ENCODE results near the gene PIP5K1C. TPM values are rescaled to one million over a fixed set of nuclear protein-coding genes. Genes with fewer than 3 reads are reported as not detected.

PIP5K1C gene
- polyA plus RNA-seq, 1 donor from 2014 or later, result 11.5 TPM

DNA sequence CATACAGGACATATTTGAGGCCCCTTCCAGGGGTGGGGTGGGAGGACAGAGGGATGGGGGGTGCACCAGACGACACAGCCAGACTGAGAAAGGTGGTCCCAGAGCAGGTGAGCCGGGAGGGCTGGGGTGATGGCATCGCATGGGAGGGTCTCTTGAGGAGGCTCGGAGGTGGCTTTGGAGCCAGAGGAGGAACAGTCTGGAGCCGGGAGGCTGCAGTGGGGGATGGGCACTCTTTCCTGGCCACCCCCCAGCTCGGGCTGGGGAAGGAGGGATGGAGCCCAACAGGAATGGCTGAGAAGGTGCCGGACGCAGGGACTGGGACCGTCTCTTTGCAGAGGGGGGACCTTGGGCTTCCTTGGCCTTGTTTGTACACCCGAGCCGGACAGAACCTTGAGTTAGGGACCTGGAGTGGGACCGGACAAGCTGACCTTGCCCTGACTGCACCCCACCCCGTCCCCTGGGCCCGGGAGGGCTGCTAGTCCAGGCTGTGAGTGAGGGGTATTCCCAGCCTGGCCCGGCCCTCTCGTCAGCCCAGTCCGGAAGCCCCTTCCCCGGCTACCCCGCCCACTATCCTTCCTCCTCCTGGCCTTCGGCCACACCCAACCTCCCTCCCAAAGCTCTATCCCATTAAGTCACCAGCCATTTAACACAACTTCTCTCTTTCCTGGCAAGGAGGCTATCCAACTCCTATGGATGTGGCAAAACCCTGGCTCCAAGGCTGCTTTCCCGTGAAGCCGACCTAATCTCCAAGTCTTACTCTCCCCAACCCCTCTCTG is 92.8 kb downstream of the PIP5K1C start:
- Mint-ChIP-seq H3K36me3 (peaks cover 8% of the 10 kb centered on the region), H3K9me3 (no peaks in the 10 kb centered on the region)

DNA sequence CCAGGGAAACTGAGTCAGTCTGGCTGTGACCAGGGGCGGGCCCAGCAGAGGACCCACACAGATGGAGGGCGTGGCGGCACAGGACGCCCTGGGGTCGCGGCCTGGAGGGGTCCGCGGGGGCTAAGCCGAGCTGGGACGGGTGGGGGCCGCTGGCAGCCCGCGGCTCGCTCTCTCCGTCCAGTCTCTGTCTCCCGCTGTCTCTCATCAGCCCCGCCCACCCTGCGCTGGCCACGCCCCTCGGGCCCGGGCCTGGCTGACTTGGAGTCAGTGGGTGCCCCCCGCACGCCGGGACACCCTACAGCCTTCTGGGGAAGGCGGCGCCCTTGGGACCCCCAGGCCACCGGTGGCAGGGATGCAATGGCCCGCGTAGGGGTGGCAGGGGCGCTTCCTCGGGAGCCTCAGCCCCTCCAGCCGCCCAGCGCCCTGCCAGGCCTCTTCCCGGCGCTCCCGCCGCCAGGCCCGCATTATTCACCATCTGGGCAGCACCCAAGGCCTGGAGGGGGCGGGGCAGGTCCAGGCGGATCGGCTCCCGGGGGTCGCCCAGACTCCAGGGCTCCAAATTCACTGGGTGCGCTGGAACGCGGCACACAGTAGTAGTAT is 93.5 kb downstream of the PIP5K1C start, which contains the start of gene TBXA2R:
Gene TBXA2R, minus strand, starts transcription at position 186 of the 600 bp plus-strand sequence. CDS start 6,241 bp downstream, outside the sequence.
- H3K36me3 Mint-ChIP-seq, result peaks cover 4% of the 10 kb centered on the region
- no peak within 1 kb of the TSS for H3K27ac Mint-ChIP-seq
- H3K9me3 Mint-ChIP-seq, result no peaks in the 10 kb centered on the region
- H3K4me1 Mint-ChIP-seq, result peaks cover 0 to 7% (median 5%) of the 10 kb centered on the region in 3 donors
- peaks cover 6% of the 10 kb centered on the region for H3K27me3 Mint-ChIP-seq
- H3K4me3 Mint-ChIP-seq, result peak within 1 kb of the TSS in 3 of 4 donors; percentile 44 to 69 (median 45)

More for the DNA sequence above, 92.8 kb downstream of the PIP5K1C start:
- H3K27ac Mint-ChIP-seq, result no peak overlapping the region
- peaks cover 6% of the 10 kb centered on the region for H3K27me3 Mint-ChIP-seq
- H3K4me3 Mint-ChIP-seq, result peak overlapping the region in 3 of 4 donors; percentile 44 to 85 (median 58)
- peaks cover 0 to 7% (median 5%) of the 10 kb centered on the region in 3 donors for H3K4me1 Mint-ChIP-seq

DNA sequence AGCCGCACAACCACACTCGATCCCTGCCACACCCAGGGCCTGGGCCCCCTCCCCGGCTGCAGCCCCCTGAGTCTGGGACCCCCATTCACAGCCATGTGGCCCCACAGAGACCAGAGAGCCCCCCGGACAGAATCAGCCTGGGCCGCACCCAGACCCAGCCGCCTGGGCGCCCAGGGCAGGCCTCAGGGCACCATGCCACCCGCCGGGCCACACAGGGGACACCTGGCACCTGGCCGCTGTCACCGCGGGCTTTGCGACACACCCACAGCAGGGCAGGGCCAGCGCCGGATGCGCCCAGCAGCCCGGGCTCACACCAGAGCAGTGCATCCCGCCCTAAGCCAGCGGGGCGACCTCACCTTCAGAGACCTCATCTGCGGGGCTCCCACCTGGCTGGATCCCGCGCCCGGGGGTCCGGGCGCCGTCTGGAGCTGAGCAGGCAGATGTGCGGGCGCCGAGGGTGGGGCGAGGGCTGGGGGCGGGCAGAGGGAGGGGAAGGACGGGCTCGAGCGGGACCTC is 94.0 kb downstream of the PIP5K1C start:
- H3K27me3 Mint-ChIP-seq, result peaks cover 6% of the 10 kb centered on the region
- H3K27ac Mint-ChIP-seq, result no peak overlapping the region
- no peaks in the 10 kb centered on the region for H3K9me3 Mint-ChIP-seq
- peaks cover 4% of the 10 kb centered on the region for H3K36me3 Mint-ChIP-seq
- H3K4me3 Mint-ChIP-seq, result peak overlapping the region in 2 of 4 donors; percentile 27 to 69
- peaks cover 0 to 7% (median 5%) of the 10 kb centered on the region in 3 donors for H3K4me1 Mint-ChIP-seq

DNA sequence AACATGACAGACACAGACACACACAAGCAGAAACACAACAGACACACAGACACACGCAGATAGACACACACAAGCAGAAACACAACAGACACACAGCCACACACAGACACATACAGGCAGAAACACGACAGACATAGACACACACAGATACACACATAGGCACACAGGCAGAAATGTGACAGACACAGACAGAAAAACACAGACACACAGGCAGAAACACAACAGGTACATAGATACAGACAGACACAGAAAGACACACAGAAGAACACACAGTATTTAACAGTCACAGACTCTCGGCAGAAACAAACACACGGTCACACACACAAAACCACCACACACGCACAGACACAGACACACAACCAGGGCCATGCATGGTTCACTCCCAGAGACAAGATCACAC is 94.5 kb downstream of the PIP5K1C start:
- no peak overlapping the region for H3K4me3 Mint-ChIP-seq
- peaks cover 0 to 7% (median 5%) of the 10 kb centered on the region in 3 donors for H3K4me1 Mint-ChIP-seq

DNA sequence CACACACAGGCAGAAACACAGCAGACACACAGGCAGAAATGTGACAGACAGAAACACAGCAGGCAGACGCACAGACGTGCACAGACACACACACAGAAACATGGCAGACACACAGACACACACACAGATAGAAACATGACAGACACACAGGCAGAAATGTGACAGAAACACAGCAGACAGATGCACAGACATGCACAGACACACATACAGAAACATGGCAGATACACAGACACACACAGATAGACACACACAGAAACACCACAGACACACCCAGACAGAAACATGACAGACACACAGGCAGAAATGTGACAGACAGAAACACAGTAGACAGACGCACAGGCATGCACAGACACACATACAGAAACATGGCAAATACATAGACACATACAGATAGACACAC is 94.9 kb downstream of the PIP5K1C start:
- no peak overlapping the region for H3K27ac Mint-ChIP-seq
- H3K4me3 Mint-ChIP-seq, result no peak overlapping the region

More for the DNA sequence above, 94.5 kb downstream of the PIP5K1C start:
- peaks cover 6% of the 10 kb centered on the region for H3K27me3 Mint-ChIP-seq
- no peaks in the 10 kb centered on the region for H3K9me3 Mint-ChIP-seq
- peaks cover 4% of the 10 kb centered on the region for H3K36me3 Mint-ChIP-seq
- H3K27ac Mint-ChIP-seq, result no peak overlapping the region

DNA sequence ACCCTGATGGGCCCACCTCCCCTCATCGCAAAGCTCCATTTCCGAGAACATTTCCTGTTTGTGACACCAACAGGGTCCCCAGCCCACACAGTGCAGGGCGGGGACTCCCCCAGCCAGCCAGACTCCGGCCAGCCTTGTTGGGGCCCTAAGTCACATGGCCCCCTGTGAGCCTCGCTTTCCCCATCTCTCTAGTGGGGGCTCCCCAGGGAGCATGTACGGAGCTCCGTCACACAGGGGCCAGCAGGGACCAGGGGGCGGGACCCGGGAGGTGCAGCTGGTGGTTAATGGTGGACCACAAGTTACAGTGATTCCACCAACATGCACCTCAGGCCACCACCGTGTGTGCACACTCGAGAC is 95.3 kb downstream of the PIP5K1C start:
- Mint-ChIP-seq H3K27me3 (peaks cover 6% of the 10 kb centered on the region), H3K4me1 (peaks cover 0 to 7% (median 5%) of the 10 kb centered on the region in 3 donors), H3K36me3 (peaks cover 4% of the 10 kb centered on the region), H3K9me3 (no peaks in the 10 kb centered on the region), H3K27ac (no peak overlapping the region), H3K4me3 (no peak overlapping the region)

More for the DNA sequence above, 94.9 kb downstream of the PIP5K1C start:
- peaks cover 4% of the 10 kb centered on the region for H3K36me3 Mint-ChIP-seq
- H3K4me1 Mint-ChIP-seq, result peaks cover 0 to 7% (median 5%) of the 10 kb centered on the region in 3 donors
- no peaks in the 10 kb centered on the region for H3K9me3 Mint-ChIP-seq
- peaks cover 6% of the 10 kb centered on the region for H3K27me3 Mint-ChIP-seq

DNA sequence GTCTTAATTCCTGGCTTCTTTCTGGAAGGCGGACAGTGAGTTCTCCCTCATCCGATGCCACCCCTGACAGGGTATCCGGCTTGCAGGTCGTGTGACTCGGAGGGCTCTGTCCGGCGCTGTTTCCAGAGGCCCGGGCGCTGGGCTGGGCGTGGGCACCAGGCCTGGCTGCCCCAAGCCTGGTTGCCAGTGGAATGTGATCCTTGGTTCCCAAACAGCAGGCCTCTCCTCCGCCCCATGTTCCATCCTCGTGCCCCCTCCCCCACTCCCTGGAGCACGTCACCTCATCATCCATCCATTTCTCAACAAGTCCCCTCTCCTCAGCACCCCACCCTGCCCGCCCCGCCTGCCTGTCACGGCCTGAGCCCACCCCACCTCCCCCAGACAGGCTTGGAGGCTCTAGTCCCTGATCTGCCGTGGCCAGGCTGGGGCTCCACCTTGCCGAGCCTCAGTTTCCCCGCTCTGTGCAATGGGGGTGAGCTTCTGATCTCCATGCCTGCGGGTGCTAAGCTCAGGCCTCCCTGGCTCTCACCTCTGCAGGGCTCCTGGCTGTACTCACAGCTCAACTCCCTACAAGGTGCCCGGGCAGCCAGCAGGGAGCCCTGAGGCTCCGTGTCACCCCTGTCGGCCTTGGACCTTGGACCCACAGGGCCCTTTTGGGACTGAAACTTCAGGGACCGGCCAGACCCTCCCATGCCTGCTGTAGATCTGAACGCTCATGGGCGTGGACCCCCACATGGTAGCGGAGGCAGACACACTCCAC is 95.9 kb downstream of the PIP5K1C start:
- Mint-ChIP-seq H3K36me3 (peaks cover 2% of the 10 kb centered on the region), H3K4me3 (no peak overlapping the region), H3K27ac (no peak overlapping the region), H3K27me3 (peaks cover 6% of the 10 kb centered on the region), H3K4me1 (peaks cover 0 to 7% (median 5%) of the 10 kb centered on the region in 3 donors), H3K9me3 (no peaks in the 10 kb centered on the region)

DNA sequence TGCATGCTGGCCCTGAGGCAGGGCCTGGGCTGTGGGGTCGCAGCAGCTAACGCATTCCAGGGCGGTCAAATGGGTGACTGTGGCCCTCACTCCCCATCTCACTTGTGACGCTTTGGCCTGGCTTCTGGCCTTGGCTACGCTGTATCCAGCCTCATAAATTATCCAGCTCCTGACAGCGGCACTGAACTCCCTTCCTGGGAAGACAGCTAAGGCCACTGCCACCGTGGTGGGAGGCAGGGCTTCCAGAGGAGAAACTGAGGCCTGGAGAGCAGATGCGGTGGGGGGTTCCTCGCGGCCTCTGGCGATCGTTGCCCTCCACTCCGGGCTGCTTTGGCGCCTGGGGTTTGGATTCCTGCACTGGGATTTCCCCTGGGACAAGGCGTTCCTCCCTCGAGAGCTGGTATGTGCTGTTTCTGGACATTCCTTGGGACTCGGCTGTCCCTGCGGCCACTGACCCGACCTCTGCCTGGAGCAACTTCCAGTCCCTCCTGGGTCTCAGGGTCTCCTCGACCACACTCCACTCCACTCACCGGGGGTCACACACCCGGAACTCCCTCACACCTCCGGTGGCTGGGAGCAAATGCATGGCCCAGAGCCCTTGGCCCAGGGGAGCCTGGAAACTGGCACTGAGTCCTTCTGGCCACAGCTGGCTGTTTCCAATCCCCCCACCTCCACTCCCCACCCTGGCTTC is 97.0 kb downstream of the PIP5K1C start:
- peaks cover 2% of the 10 kb centered on the region for H3K36me3 Mint-ChIP-seq
- H3K9me3 Mint-ChIP-seq, result no peaks in the 10 kb centered on the region
- H3K27ac Mint-ChIP-seq, result no peak overlapping the region
- peaks cover 0 to 7% (median 5%) of the 10 kb centered on the region in 3 donors for H3K4me1 Mint-ChIP-seq
- H3K27me3 Mint-ChIP-seq, result peaks cover 5% of the 10 kb centered on the region
- no peak overlapping the region for H3K4me3 Mint-ChIP-seq

DNA sequence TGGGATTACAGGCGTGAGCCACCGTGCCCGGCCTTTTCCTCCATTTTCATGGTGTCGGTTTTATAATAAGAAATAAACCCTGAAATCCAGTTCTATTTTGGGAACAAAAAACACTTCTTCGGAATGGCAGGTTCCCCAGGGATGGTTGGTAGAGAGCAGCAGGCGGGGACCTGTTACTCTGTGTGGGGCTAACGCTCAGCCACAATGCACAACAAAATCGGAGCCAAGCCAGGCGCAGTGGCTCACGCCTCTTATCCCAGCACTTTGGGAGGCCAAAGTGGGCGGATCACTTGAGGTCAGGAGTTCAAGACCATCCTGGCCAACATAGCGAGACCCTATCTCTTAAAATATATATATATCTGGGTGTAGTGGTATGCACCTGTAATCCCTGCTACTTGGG is 99.2 kb downstream of the PIP5K1C start:
- Mint-ChIP-seq H3K4me1 (no peaks in the 10 kb centered on the region), H3K36me3 (no peaks in the 10 kb centered on the region), H3K27ac (no peak overlapping the region), H3K27me3 (no peaks in the 10 kb centered on the region), H3K4me3 (no peak overlapping the region), H3K9me3 (no peaks in the 10 kb centered on the region)

DNA sequence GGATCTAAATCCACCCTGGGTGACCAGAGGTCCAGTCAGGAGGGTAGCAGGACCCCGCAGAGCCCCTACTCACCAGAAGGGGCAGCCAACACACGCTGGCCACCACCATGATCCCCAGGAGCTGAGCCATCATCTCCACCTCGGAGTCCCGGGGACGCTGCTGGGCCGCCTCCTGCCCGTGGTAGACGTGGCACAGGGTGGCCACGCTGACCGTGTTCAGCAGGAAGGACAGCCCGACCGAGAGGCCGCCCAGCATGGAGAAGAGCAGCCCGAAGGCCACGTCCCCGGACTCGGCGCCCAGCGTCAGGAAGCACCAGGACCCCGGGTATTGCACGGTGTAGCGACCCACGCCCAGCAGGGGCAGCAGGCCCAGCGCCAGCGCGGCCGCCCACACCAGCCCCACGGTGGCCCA is 100.5 kb downstream of the PIP5K1C start:
- Mint-ChIP-seq H3K27me3 (no peaks in the 10 kb centered on the region), H3K4me3 (no peak overlapping the region), H3K9me3 (no peaks in the 10 kb centered on the region)

DNA sequence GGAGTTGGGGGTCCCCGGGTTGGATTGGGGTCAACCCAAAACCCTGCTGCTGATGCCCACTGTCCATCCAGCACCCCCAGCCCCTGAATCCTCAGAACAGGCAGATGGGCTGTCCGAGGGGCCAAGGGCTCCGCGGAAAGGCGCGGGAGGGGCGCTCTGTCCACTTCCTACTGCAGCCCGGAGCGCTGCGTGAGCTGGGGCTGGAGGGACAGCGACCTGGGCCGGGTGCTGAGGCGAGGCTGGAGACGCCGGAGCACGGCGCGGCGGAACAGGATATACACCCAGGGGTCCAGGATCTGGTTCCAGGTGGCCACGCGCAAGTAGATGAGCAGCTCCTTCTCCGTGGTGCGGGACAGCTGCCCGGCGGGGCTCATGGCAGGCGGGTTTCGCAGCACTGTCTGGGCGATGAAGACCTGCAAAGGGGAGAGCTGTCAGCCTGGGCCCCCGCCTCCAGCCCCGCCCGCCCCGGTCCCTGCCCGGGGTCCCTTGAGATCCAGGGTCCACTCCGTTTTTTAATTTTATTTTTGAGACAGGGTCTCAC is 104.7 kb downstream of the PIP5K1C start:
- no peaks in the 10 kb centered on the region for H3K4me1 Mint-ChIP-seq
- H3K27me3 Mint-ChIP-seq, result no peaks in the 10 kb centered on the region
- H3K9me3 Mint-ChIP-seq, result no peaks in the 10 kb centered on the region
- H3K27ac Mint-ChIP-seq, result no peak overlapping the region
- no peak overlapping the region for H3K4me3 Mint-ChIP-seq
- no peaks in the 10 kb centered on the region for H3K36me3 Mint-ChIP-seq

More for the DNA sequence above, 100.5 kb downstream of the PIP5K1C start:
- no peaks in the 10 kb centered on the region for H3K36me3 Mint-ChIP-seq
- H3K4me1 Mint-ChIP-seq, result no peaks in the 10 kb centered on the region
- H3K27ac Mint-ChIP-seq, result peak overlapping the region in 1 of 3 donors; percentile 76

DNA sequence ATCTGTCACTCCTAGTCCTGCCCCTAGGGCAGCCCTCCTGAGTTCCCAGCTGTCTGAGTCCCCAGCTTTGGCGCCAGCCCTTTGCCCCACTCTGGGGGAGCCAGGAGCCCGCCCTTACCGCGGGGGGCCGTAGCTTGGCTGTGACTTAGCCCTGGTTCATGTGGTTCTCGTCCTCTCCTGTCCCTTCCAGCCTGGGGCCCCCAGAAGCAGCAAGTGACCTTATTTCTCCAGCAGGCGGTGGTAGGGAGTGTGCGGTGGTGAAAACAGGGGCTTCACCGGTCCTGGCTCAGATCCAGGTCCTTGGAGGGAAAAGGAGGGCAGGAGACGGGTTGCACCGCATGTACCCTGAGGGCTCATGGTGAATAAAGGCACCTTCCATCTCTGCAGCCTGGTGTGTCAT is 107.1 kb downstream of the PIP5K1C start:
- Mint-ChIP-seq H3K9me3 (no peaks in the 10 kb centered on the region), H3K27ac (no peak overlapping the region), H3K27me3 (peaks cover 1% of the 10 kb centered on the region), H3K4me3 (no peak overlapping the region), H3K4me1 (no peaks in the 10 kb centered on the region), H3K36me3 (no peaks in the 10 kb centered on the region)

DNA sequence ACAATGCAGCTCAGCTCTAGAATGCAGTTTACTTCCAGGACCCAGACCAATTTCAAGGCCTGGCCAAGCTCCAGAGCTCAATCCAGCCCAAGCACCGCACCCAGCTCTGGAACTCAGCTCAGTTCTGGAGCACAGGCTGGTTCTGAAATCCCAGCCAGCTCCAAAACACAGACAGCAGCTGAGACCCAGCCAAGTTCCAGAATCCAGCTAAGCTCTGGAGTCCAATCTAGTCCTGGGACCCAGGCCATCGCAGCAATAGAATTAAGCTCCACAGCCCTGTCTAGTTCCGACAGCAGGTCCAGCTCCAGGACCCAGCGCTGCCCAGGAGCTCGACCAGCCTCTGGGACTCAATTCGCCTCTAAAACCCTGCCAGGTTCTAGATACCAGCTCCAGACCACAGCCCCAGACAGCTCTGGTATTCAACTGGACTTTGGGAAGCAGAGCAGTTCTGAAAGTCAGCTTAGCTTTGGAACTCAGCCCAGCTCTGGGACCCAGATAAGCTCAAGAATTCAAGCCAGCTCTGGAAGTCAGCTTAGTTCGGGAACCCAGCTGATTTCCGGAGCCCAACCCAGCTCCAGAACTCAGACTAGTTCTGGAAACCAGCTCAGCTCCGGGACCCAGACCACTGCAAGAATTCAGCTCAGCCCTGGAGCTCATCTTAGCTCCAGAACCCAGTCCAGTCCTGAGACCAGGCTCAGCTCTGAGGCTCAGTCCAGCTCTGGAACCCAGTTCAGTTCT is 108.2 kb downstream of the PIP5K1C start:
- H3K9me3 Mint-ChIP-seq, result no peaks in the 10 kb centered on the region
- no peak overlapping the region for H3K27ac Mint-ChIP-seq
- no peaks in the 10 kb centered on the region for H3K36me3 Mint-ChIP-seq
- no peaks in the 10 kb centered on the region for H3K4me1 Mint-ChIP-seq
- H3K27me3 Mint-ChIP-seq, result peaks cover 3% of the 10 kb centered on the region
- no peak overlapping the region for H3K4me3 Mint-ChIP-seq
